ENCODE data around the gene MTR.

MTR gene

GRCh38 chr1:236854605-236854983 lies 59.5 kb downstream of the MTR start:
- TF ChIP-seq POLR2AphosphoS5 (IDR thresholded peaks at IDR 0.05; ENCODE audit: low read depth, low read length) (no peak), TAF1 (IDR thresholded peaks at IDR 0.05; ENCODE audit: borderline replicate concordance, insufficient read depth, low read length) (no peak), REST (IDR thresholded peaks at IDR 0.05; ENCODE audit: insufficient read depth in 1 of 2, low read depth in 2 of 2, low read length in 2 of 2) (no peak), FOXP2 (optimal IDR thresholded peaks at IDR 0.05; ENCODE audit: borderline replicate concordance, extremely low read depth, extremely low read length, insufficient read depth) (no peak), SIN3A (IDR thresholded peaks at IDR 0.05; ENCODE audit: borderline replicate concordance, insufficient read depth, low read length) (no peak)

- no peak for TF ChIP-seq FOXP2 (optimal IDR thresholded peaks at IDR 0.05; ENCODE audit: borderline replicate concordance, extremely low read depth, extremely low read length, insufficient read depth)
- no peak for TF ChIP-seq SIN3A (IDR thresholded peaks at IDR 0.05; ENCODE audit: borderline replicate concordance, insufficient read depth, low read length)
- no peak for TF ChIP-seq TAF1 (IDR thresholded peaks at IDR 0.05; ENCODE audit: borderline replicate concordance, insufficient read depth, low read length)
- no peak for TF ChIP-seq REST (IDR thresholded peaks at IDR 0.05; ENCODE audit: insufficient read depth in 1 of 2, low read depth in 2 of 2, low read length in 2 of 2)
- no peak for TF ChIP-seq POLR2AphosphoS5 (IDR thresholded peaks at IDR 0.05; ENCODE audit: low read depth, low read length)
These were observed 63.1 kb downstream of the MTR start for GRCh38 chr1:236858165-236858564.

GRCh38 chr1:236860101-236860500 lies 65.0 kb downstream of the MTR start:
- TF ChIP-seq POLR2AphosphoS5 (IDR thresholded peaks at IDR 0.05; ENCODE audit: low read depth, low read length) (no peak), TAF1 (IDR thresholded peaks at IDR 0.05; ENCODE audit: borderline replicate concordance, insufficient read depth, low read length) (no peak), FOXP2 (optimal IDR thresholded peaks at IDR 0.05; ENCODE audit: borderline replicate concordance, extremely low read depth, extremely low read length, insufficient read depth) (no peak), SIN3A (IDR thresholded peaks at IDR 0.05; ENCODE audit: borderline replicate concordance, insufficient read depth, low read length) (no peak), REST (IDR thresholded peaks at IDR 0.05; ENCODE audit: insufficient read depth in 1 of 2, low read depth in 2 of 2, low read length in 2 of 2) (no peak)

GRCh38 chr1:236860674-236861073 lies 65.6 kb downstream of the MTR start:
- no peak for TF ChIP-seq TAF1 (IDR thresholded peaks at IDR 0.05; ENCODE audit: borderline replicate concordance, insufficient read depth, low read length)
- TF ChIP-seq SIN3A (IDR thresholded peaks at IDR 0.05; ENCODE audit: borderline replicate concordance, insufficient read depth, low read length), result no peak
- no peak for TF ChIP-seq REST (IDR thresholded peaks at IDR 0.05; ENCODE audit: insufficient read depth in 1 of 2, low read depth in 2 of 2, low read length in 2 of 2)
- TF ChIP-seq FOXP2 (optimal IDR thresholded peaks at IDR 0.05; ENCODE audit: borderline replicate concordance, extremely low read depth, extremely low read length, insufficient read depth), result no peak
- no peak for TF ChIP-seq POLR2AphosphoS5 (IDR thresholded peaks at IDR 0.05; ENCODE audit: low read depth, low read length)

Data from PFSK-1 (cell line).